HG02870 (cell line): ENCODE measurements around the gene KLHL40.

Experiments used
- ATAC-seq: cut with Tn5 transposase; IDR thresholded peaks from one replicate; pipeline ENCODE4 v1.9.1; 2021; ENCODE audit warnings: mild to moderate bottlenecking, moderate library complexity; ENCODE audit not compliant: unreplicated experiment

The KLHL40 gene

DNA sequence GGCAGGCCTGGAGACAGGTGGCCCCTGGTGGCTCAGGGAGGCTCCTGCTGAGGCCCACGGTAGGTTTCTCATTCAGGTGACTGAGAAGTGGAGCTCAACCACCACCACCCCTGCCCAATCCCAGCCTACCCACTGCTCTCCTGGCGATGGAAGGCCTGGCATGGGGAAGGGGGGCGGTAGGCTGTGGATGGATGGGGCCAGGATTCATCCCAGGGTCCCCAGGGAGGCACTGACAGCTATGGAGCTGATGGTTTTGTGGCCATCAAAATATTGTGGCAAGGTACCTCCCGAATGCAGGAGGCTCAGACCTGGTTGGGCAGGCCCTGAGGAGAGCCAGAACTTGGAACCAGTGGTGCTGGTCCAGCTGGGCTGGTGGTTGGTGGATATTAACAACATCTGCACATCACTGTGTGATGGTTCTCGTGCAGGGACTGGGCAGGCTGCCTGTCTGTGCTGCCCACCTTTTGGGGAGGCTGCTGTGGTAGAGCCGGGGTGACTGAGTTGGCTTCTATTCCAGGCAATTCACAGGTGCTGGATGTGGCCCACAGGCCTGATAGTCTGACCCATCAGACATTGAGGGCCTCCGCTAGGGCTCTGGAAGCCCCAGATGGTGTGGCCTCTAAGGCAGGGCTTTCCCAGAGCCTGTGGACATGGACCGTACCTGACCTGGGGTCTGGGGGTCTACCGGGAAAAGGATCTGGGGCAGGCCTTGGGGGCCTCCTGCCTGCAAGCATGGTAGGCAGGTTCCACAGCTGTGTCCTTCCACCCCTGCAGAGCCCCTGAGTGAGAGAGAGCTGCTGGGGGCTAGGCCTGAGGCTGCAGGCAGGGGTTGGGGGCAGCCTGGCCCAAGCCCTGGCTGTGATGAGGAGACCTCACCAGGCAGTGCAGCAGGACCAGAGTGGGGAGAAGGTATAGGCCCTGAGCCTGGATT is 28.4 kb upstream of the KLHL40 start:
- no peak for ATAC-seq

DNA sequence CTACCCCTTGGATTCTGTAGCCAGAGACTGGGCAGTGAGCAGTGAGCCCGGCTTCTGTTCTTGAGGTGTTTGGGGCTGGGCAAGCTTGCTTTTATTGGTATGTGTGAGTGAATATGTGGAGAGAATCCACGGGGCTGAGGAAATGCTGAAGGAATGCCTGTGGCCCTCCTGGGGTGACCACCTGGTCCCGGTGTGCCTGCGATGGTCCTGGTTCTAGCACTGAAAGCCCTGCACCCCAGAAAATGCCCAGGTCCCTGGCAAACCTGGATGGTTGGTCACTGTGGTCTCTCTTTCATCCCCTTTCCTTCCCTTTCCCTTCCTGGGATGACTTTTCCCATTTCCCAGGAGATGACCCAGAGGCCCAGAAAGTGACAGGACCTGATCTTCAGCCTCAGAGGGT is 27.7 kb upstream of the KLHL40 start:
- ATAC-seq = no peak

DNA sequence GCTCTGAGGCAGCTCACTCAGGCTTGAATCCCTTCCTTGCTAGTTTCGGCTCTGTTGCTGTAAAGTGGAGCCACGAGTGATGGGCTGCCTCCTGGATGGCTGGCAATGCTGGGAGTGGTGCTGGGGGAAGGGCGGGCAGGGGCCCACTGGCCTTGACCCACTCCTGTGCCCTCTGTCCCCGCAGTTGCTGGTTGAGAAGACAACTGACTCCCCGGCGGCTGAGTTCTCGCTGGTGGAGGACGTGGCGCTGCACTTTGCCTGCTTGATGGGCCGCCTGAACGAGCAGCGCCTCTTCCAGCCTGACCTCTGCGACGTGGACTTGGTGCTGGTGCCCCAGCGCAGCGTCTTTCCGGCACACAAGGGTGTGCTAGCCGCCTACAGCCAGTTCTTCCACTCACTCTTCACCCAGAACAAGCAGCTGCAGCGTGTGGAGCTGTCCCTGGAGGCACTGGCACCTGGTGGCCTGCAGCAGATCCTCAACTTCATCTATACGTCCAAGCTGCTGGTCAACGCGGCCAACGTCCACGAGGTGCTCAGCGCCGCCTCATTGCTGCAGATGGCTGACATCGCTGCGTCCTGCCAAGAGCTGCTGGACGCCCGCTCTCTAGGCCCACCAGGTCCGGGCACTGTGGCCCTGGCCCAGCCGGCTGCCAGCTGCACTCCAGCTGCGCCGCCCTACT is 27.1 kb upstream of the KLHL40 start:
- no peak for ATAC-seq

DNA sequence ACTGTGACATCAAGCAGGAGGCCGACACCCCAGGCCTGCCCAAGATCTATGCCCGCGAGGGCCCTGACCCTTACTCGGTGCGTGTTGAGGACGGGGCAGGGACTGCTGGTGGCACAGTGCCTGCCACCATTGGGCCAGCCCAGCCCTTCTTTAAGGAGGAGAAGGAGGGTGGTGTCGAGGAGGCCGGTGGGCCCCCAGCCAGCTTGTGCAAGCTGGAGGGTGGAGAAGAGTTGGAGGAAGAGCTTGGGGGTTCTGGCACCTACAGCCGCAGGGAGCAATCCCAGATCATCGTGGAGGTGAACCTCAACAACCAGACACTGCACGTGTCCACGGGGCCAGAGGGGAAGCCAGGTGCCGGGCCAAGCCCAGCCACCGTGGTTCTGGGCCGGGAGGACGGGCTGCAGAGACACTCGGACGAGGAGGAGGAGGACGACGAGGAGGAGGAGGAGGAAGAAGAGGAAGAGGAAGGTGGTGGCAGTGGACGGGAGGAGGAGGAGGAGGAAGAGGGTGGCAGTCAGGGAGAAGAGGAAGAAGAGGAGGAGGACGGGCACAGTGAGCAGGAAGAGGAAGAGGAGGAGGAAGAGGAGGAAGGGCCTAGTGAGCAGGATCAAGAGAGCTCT is 26.5 kb upstream of the KLHL40 start:
- no peak for ATAC-seq

DNA sequence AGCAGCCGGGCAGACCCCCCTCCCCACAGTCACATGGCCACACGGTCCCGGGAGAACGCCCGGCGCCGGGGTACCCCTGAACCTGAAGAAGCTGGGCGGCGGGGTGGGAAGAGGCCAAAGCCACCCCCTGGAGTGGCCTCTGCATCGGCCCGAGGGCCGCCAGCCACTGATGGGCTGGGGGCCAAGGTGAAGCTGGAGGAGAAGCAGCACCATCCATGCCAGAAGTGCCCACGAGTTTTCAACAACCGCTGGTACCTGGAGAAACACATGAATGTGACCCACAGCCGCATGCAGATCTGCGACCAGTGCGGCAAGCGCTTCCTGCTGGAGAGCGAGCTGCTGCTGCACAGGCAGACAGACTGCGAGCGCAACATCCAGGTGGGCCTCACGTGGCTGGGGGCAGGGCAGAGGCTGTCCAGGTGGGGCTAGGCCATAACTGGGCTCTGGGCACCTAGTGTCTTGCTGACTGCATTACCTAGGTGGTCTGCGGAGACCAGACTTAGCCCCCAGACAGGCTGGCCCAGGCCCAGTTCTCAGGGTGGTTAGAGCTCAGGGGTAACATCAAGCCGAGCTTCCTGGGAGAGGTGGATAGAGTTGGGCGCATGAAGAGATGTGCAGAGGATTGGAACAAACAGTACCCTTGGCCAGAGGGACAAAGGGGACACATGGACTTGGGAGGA is 25.7 kb upstream of the KLHL40 start:
- ATAC-seq = no peak

DNA sequence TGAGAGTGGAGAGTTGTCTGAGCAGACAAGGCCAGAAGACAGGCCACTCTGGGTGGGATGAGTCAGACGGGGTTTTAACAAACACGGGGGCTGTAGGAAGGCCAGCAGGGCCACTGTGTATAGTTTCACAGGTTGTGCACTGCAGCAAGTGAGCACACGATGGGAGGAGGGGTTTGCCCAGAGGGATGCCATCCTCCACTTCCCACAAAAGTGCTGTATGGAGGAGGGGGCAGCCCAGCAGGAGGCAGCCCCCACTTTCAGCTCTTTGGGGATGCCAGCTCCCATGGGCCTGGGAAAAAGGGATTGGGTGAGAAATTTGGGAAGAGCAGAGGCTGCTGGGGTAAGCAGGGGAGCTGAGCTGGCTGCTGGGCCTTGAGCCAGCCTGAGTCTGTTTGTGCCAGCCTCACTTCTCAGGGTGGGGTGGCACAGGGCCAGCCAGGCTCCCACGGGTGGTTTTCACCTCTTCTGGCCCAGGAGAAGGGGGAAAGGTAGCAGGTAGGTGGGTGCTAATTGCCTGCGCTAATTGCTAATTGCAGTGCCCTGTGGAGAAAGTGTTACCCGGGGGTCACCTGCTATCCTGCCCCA is 25.1 kb upstream of the KLHL40 start:
- ATAC-seq = no peak

DNA sequence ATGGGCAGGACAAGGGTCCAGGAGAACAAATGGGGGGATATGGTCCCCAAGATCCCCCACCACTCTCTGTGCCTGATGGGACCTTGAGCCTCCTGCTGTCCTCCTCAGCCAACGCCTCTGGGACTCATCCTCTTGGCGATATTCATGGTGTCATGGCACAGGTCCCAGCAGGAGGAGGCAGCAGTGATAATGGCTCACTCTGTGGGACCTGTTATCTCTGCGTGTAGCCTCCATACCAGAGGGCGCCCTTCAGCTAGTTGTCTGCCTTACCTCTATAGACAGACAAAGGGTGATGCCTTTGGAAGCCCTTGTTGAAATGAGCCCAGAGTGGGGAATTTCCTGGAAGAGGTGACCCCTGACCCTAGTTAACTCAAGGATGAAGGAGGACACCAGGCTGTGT is 24.4 kb upstream of the KLHL40 start:
- no peak for ATAC-seq

DNA sequence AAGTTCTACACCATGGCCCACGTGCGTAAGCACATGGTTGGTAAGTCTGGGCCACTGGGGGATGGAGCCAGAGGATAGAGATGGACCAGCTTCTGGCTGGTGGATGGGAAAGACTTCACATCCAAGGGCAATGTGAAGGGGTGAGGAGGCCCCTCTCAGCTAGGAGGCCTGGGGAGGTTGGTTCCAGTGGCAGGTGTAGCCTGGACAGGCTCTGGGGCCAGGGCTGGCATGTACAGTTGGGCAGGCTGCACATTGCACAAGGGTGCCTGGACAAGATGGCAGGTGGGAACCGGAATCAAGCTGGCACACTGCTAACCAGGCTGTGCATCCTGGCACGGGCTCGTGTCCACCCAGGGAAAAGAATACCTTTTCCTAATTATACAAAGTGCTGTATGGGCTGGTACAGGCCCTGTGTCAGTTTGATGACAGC is 23.7 kb upstream of the KLHL40 start:
- ATAC-seq = no peak

DNA sequence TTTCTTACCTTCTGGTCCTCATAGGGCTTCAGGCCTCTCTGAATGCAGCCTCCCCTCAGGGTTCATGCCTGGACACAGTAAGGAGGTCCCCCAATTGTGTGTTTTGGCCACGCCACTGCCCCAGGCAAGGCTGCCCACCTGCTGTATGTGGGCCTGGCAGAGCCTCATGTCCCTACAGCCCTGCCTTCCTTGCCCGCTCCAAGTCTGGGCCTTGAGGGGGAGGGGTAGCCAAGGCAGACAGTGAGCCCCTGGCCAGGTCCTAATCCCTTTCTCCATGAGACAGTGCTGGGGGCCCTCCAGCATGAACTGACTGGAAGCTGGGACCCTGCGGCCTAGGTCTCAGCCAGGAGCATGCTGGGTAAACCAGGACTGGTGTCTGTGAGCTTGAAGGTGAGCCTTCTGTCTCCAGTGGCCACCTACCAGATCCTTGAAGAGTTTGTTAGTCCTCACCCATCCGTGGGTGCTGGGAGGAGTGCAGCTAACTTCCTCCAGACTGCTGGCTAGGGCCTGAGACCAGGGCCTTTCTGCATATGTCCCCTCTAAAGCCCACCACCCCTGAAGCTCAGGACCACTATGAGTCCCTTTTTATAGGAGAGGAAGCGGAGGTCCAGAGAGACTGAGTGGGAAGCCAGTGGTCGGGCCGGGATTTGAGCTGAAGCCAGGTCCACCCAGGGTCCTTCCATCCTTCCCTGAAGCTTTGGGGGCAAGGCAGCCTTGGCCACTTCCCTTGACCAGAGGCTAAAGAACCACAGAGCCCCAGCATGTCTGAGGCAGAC is 23.1 kb upstream of the KLHL40 start:
- ATAC-seq = no peak

DNA sequence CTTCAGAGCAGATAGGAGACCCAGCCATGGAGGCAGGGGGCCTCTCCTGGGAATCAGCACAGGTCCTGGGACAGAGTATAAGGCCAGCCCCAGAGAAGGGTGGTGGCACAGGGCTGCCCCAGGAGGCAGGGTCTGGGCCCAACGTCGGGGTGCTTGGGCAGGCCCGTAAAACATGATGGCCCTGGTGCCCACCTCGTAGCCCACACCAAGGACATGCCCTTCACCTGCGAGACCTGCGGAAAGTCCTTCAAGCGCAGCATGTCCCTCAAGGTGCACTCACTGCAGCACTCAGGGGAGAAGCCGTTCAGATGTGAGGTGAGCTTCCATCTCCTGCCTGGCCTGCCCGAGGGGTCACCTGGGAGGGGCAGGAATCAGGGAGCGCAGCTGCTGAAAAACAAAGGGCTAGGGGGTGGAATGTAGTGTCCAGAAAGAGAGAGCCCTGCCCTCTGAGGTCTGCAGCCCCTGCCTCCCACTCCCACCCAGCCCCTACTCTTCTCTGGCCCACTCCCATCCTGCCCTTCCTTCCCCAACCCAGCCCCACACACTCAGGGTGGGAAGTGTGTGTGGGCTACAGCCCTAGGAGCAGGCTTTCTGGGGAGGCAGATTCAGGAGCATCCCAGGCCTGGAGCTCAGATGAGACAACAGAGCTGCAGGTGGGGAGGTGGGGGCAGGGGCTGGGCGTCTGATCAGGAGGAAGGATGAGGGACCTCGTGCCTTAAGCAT is 22.4 kb upstream of the KLHL40 start:
- no peak for ATAC-seq

DNA sequence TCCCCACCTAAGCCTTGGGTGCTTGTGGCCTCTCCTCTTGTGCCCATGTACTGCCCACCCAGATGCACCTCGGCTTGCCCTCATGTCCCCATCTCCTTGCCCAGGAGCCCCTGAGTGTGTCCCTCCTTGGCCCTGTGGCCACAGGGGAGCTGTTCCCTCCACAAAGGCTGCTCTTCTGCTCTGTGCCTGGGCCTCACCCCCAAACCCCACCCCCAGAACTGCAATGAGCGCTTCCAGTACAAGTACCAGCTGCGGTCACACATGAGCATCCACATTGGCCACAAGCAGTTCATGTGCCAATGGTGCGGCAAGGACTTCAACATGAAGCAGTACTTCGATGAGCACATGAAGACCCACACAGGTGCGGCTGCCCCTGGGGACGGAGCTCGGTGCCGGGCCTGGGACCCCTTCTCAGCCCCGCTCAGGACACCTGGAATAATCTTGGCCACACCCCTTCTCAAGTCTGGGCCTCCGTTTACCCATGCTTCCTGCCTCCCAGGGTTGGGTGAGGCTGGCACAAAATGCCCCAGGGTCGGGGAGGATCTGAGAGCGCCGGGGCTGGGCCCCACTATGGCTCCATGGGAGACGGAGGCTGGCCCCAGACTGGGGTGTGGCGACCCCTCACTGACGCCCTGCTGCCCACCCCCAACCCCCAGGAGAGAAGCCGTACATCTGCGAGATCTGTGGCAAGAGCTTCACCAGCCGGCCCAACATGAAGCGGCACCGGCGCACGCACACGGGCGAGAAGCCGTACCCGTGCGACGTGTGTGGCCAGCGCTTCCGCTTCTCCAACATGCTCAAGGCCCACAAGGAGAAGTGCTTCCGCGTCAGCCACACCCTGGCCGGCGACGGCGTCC is 21.5 kb upstream of the KLHL40 start:
- ATAC-seq = no peak

DNA sequence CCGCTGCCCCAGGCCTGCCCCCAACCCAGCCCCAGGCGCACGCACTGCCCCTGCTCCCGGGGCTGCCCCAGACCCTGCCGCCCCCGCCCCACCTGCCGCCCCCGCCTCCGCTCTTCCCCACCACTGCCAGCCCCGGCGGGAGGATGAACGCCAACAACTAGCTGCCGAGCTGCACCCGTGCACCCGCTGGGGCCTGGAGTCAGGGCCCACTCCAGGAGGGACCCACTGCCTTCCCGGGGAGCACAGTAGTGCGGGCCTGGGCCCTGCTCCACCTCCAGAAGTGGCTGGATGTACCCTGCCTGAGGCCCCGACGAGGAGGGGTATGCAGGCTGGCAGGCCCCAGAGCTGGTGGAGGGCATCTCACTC is 20.9 kb upstream of the KLHL40 start:
- ATAC-seq = no peak

DNA sequence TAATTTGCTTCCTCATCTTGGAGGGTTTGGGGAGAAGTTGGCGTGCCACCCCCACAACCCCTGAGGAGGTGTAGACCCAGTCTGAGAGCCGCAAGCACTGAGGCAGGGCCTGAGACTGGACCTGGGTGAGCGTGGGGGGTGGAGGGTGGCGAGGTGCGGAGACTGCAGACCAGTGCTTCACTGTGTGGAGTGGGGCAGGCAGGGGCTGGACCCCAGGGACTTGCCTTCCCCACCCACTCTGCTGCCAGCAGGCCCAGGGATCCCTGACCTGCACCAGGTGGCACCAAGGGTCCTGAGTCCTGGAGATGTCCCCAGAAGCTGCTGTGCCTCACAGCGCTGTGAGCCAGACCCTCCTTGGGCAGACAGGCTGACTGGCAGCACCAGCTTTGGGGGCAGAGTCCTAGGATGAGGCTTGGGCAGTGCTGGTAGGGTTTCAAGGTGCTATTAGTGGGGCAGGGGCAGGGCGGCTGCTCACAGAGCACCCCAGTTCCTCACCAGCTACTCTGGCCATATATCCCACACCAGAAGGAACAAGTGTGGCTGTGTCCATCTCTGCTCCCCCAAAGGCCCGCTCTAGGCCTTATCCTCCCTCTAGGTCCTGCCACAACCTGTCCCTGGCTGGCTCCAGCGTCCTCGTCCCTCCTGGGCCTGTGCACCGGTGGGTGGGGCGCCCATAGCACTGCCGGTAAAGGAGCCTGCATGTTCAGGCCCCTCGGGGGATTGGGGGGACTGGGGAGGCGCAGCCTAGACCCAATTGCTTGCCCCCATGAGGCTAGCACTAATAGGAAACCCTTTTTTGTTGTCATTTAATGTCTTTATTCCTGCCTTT is 20.1 kb upstream of the KLHL40 start:
- no peak for ATAC-seq

DNA sequence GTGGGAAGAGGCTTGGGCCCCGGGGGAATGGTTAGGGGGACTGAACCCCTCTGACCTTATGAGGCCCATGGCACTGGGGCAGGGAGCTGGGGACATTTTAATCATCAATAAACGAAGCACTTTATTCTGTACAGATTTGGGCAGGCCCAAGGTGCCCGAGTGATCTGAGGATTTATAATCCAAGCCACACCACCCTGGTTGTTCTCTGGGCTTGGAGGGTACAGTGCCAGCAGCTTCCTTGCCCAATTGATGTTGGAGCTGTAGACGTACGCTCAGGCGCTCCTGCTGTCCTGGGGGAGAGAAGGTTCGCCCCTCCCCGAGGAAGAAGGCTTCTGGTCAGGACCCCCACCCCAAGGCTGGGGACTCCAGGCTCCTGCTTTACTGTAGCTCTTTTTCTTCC is 19.3 kb upstream of the KLHL40 start:
- ATAC-seq = no peak

DNA sequence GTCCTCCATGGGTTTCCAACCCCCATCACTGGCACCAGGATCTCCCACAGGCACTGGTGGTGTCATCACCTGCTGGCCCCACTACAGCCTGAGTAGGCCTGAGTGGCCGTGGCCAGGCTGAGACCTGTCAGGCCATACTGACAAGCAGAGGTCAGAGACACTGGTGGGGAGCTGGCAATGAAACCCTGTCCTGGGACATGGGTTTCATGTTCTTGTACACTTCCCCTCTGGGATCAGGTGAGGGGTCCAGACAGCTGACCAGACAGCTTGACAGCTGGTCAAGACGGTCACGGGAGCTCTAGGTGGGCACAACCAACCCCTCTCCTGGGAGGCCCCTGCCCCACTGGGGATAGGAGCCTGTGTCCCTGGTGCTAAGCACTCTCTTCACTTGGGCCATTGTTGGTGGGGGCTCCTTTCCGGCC is 18.7 kb upstream of the KLHL40 start:
- no peak for ATAC-seq

DNA sequence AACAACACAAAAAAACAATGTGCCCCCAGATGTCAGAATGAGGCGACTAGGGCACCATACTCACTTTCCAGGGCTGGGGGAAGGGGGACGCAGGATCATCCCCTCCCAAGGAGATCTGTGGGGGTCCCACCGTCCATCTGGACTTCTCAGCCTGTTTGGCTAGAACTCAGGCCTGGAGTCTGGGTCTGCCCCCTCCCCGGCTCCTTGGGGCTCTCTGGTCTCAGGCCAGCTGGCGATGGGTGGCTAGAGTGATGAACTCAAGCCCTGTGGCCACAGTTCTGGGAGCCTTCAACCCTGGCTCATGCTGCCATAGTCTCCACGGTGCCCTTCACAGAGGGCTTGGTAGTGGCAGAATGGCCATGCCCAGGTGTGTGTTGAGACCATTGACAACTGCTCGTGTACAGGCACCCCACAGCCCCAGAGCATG is 18.2 kb upstream of the KLHL40 start:
- no peak for ATAC-seq

DNA sequence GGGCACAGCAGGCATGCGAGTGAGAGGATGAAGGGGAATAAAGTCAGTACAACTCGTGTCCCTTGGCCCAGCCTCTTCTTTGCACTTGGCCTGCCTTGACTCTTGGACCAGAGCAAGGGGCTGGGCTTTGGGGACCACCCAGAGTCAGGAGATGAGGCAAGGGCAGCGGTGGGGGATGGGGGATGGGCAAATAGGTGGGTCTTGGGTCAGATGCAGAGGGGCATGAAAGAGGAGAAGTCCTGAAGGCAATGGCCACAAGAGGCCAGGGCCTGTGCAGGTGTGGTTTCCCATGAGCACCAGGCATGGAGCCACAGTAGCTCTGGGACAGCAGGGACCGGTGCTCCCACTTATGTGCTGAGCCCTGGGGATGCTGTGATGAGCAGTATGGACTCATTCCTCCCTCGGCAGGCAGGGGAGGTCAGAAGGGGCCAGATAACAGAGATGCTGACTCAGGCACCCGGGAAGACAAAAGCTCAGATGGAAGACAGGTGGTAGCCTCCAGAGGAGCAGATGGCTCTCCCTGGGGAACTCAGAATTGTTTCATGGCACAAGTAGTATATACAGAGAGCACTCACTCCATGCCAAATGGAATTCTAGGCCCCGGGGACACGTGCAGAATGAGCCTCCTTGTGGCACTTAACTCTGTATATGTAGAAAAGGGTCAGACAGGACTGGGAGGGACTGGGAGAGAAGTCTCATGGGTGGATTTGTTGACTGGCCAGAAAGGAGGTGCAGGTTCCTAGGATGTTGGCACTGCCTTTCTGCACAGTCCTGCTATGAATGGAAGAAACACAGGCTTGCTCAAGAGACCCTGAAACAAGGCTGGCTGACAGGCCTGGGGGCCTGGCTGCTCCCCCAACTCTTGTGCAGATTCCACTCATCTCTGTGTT is 17.6 kb upstream of the KLHL40 start:
- no peak for ATAC-seq
